ENCODE results near the gene HSPA14. TPM values are rescaled to one million over a fixed set of nuclear protein-coding genes. Genes with fewer than 3 reads are reported as not detected.
A peak's percentile ranks its signal among the peaks of the same experiment; 100 is the strongest.

HSPA14 gene, protein sequence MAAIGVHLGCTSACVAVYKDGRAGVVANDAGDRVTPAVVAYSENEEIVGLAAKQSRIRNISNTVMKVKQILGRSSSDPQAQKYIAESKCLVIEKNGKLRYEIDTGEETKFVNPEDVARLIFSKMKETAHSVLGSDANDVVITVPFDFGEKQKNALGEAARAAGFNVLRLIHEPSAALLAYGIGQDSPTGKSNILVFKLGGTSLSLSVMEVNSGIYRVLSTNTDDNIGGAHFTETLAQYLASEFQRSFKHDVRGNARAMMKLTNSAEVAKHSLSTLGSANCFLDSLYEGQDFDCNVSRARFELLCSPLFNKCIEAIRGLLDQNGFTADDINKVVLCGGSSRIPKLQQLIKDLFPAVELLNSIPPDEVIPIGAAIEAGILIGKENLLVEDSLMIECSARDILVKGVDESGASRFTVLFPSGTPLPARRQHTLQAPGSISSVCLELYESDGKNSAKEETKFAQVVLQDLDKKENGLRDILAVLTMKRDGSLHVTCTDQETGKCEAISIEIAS
- 33.3 and 41.8 TPM in 2 replicates for total RNA-seq (ENCODE audit: low replicate concordance)

DNA sequence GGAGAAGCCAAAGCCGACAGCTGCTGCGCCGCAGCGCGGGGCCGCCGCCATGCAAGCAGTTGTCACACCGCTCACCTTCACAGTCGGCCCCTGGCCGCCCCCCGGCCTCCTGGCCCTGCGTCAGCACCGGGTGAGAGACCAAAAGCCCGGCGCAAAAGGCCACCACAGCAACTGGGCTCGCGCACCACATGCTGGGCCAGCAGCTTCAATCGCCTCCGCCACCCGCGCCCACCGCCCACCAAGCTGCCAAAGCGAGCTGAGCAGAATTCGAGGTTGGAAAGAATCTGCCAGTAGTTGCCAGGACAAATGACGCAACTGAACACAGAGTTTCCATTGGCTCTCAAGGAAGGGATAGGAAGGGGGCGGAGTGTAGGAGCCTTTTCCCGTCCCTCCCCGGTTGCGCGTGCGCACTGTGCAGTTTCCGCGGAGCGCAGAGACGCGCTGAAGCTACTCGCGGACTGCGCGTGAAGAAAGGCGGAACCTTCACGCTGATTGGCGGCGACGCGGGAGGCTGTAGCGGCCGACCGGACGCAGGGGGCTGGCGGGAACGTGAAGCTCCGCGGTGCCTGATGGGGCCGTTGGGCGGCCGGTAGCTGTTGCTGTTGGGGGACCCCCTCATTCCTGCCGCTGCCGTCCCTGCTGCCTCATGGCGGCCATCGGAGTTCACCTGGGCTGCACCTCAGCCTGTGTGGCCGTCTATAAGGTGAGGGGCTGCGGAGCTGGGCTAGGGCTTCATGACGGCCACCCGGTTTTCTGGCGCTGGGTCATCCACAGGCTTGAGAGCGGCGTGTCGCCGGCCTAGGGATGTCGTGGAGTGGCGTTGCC lies at the start of gene HSPA14, which contains the start of the genes CDNF and MSANTD7:
HSPA14 (plus strand) TSS at position 550 of the 825 bp plus-strand sequence; CDS start at position 647, 97 bp downstream.
CDNF (minus strand) TSS at position 281 of the 825 bp plus-strand sequence; CDS start at position 190, 91 bp downstream.
MSANTD7 (plus strand) TSS at position 550 of the 825 bp plus-strand sequence. CDS start 3,979 bp downstream, outside the sequence.
- H3F3A ChIP-seq (ENCODE audit: low read depth): peaks cover 14% of the 10 kb centered on the region
- DNase-seq (ENCODE audit: low spot score): peak; percentile 100
- H3K4me3 ChIP-seq: peak within 1 kb of the TSS; percentile 94
- Mint-ChIP-seq H3K4me3 (peak within 1 kb of the TSS; percentile 97), H3K27me3 (ENCODE audit: insufficient read depth, low read depth) (peaks cover 4% of the 10 kb centered on the region), H3K36me3 (peaks cover 14% of the 10 kb centered on the region), H3K4me1 (peaks cover 17% of the 10 kb centered on the region), H3K9me3 (no peaks in the 10 kb centered on the region), H3K27ac (peak within 1 kb of the TSS; percentile 97)
- peaks cover 46% of the 10 kb centered on the region for H3K79me2 ChIP-seq (ENCODE audit: low read depth)
- peaks cover 12% of the 10 kb centered on the region for H3K4me1 ChIP-seq
- peak within 1 kb of the TSS; percentile 90 for H3K4me2 ChIP-seq
- peak within 1 kb of the TSS; percentile 94 for H3K9ac ChIP-seq
- TF ChIP-seq EZH2 (IDR thresholded peaks at IDR 0.05) (no peak), EZH2phosphoT487 (IDR thresholded peaks at IDR 0.05) (no peak)
- TF ChIP-seq, protein P1, sequence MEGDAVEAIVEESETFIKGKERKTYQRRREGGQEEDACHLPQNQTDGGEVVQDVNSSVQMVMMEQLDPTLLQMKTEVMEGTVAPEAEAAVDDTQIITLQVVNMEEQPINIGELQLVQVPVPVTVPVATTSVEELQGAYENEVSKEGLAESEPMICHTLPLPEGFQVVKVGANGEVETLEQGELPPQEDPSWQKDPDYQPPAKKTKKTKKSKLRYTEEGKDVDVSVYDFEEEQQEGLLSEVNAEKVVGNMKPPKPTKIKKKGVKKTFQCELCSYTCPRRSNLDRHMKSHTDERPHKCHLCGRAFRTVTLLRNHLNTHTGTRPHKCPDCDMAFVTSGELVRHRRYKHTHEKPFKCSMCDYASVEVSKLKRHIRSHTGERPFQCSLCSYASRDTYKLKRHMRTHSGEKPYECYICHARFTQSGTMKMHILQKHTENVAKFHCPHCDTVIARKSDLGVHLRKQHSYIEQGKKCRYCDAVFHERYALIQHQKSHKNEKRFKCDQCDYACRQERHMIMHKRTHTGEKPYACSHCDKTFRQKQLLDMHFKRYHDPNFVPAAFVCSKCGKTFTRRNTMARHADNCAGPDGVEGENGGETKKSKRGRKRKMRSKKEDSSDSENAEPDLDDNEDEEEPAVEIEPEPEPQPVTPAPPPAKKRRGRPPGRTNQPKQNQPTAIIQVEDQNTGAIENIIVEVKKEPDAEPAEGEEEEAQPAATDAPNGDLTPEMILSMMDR (IDR thresholded peaks at IDR 0.05): no peak
- H3K27ac ChIP-seq: peak within 1 kb of the TSS; percentile 93
- H3K9me3 ChIP-seq (ENCODE audit: low read depth): no peaks in the 10 kb centered on the region
- H3K36me3 ChIP-seq: peaks cover 10% of the 10 kb centered on the region
- peaks cover 5% of the 10 kb centered on the region for H4K20me1 ChIP-seq (ENCODE audit: low read depth)
- H3K27me3 ChIP-seq: no peaks in the 10 kb centered on the region
- peak within 1 kb of the TSS; percentile 86 for H2AFZ ChIP-seq (replicated peaks)

DNA sequence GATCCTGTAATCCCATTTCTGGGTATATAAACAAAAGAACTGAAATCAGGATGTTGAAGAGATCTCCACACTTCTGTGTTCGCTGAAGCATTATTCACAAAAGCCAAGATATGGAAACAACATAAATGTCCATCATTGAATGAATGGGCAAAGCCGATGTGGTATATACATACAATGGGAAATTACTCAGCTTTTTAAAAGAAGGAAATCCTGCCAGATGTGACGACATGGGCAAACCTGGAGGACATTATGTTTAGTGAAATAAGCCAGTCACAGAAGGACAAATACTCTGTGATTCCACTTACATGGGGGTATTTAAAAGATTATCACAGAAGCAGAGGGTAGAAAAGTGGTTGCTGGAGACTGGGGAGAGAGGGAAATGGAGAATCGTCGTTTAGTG lies 39.5 kb upstream of the HSPA14 start:
- DNase-seq (ENCODE audit: low spot score): no peak
- H3K79me2 ChIP-seq (ENCODE audit: low read depth): no peaks in the 10 kb centered on the region
- no peaks in the 10 kb centered on the region for H3F3A ChIP-seq (ENCODE audit: low read depth)
- H3K27me3 Mint-ChIP-seq (ENCODE audit: insufficient read depth, low read depth): no peaks in the 10 kb centered on the region
- H3K4me3 Mint-ChIP-seq: no peak overlapping the region
- no peaks in the 10 kb centered on the region for H3K4me1 Mint-ChIP-seq
- no peak overlapping the region for H3K27ac Mint-ChIP-seq
- H3K27me3 ChIP-seq: no peaks in the 10 kb centered on the region
- no peak overlapping the region for H3K4me2 ChIP-seq
- no peak overlapping the region for H2AFZ ChIP-seq (replicated peaks)
- H3K4me1 ChIP-seq: no peaks in the 10 kb centered on the region
- H4K20me1 ChIP-seq (ENCODE audit: low read depth): no peaks in the 10 kb centered on the region
- H3K9me3 Mint-ChIP-seq: peaks cover 3% of the 10 kb centered on the region
- H3K36me3 Mint-ChIP-seq: no peaks in the 10 kb centered on the region
- no peaks in the 10 kb centered on the region for H3K9me3 ChIP-seq (ENCODE audit: low read depth)
- TF ChIP-seq EZH2phosphoT487 (IDR thresholded peaks at IDR 0.05) (no peak), EZH2 (IDR thresholded peaks at IDR 0.05) (no peak)
- TF ChIP-seq, protein P1 (IDR thresholded peaks at IDR 0.05): no peak
- no peak overlapping the region for H3K4me3 ChIP-seq
- no peak overlapping the region for H3K27ac ChIP-seq
- no peaks in the 10 kb centered on the region for H3K36me3 ChIP-seq
- no peak overlapping the region for H3K9ac ChIP-seq

DNA sequence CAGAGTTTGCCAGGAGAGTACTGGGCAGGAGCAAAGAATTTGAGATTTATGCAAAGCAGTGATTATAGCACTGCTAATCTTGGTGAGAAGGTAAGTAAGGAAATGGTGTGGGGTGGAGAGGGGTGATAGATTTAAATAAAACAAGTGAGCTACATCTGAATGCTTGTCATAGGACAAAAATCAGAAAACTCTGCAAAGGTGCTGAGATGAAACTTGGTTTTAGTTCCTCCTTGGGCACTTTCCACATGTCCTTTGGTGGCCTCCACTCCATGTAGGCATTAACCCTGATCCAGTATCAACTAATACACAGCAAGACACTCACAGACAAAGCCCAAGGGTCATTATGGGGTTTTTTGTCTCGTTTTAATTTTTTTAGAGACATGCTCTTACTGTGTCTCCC lies 37.7 kb upstream of the HSPA14 start:
- Mint-ChIP-seq H3K9me3 (peaks cover 3% of the 10 kb centered on the region), H3K4me1 (no peaks in the 10 kb centered on the region), H3K27ac (no peak overlapping the region), H3K27me3 (ENCODE audit: insufficient read depth, low read depth) (no peaks in the 10 kb centered on the region), H3K4me3 (no peak overlapping the region), H3K36me3 (no peaks in the 10 kb centered on the region)
- DNase-seq (ENCODE audit: low spot score): no peak
- no peak for TF ChIP-seq EZH2phosphoT487 (IDR thresholded peaks at IDR 0.05)
- TF ChIP-seq, protein P1 (IDR thresholded peaks at IDR 0.05): no peak
- TF ChIP-seq EZH2 (IDR thresholded peaks at IDR 0.05): no peak
- H3K27ac ChIP-seq: no peak overlapping the region
- H2AFZ ChIP-seq (replicated peaks): no peak overlapping the region
- H3K79me2 ChIP-seq (ENCODE audit: low read depth): no peaks in the 10 kb centered on the region
- H4K20me1 ChIP-seq (ENCODE audit: low read depth): no peaks in the 10 kb centered on the region
- no peaks in the 10 kb centered on the region for H3K36me3 ChIP-seq
- H3K9ac ChIP-seq: no peak overlapping the region
- no peaks in the 10 kb centered on the region for H3K9me3 ChIP-seq (ENCODE audit: low read depth)
- H3K4me2 ChIP-seq: no peak overlapping the region
- no peak overlapping the region for H3K4me3 ChIP-seq
- no peaks in the 10 kb centered on the region for H3K27me3 ChIP-seq
- no peaks in the 10 kb centered on the region for H3K4me1 ChIP-seq
- no peaks in the 10 kb centered on the region for H3F3A ChIP-seq (ENCODE audit: low read depth)

Measured in neural progenitor cell (in vitro differentiated cells).